GF-D8 (cell line): ENCODE data around the gene CABP4.

ENCODE experiments used
- DNase-seq: peaks from one replicate; lab custom pipeline; 2025; lab: John Stamatoyannopoulos, UW

CABP4 gene

DNA sequence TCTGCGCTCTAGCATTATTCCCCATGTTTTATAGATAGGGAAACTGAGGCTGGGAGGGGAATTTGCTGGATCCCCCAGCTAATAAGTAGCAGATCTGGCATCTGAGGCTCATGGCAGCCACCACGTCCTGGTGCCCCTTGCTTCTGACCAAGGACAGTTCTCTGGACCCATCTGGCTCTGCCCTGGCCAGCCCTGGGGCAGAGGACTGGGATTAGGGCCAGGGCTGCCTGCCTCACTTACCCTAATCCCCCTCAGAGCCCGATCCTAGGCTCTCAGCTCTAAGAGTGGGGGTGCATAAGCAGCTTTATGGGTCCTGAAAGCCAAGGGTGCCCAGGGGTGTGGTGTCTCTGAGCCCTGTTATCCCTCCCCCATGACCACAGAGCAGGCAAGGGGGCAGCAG lies at the start of gene CABP4:
CABP4 (plus strand) TSS at position 301 of the 400 bp plus-strand sequence; CDS start at position 371, 70 bp downstream.
- no peak for DNase-seq

GRCh38 chr11:67405688-67406339 lies 49.3 kb upstream of the CABP4 start:
- no peak for DNase-seq

GRCh38 chr11:67406420-67406968 lies 48.7 kb upstream of the CABP4 start:
- no peak for DNase-seq

GRCh38 chr11:67406969-67407687 lies 48.0 kb upstream of the CABP4 start:
- DNase-seq = no peak

- no peak for DNase-seq
Measured at GRCh38 chr11:67407688-67408163, 47.4 kb upstream of the CABP4 start.

GRCh38 chr11:67408437-67409200 lies 46.5 kb upstream of the CABP4 start:
- DNase-seq = no peak

- DNase-seq = peak; percentile 81
Measured at GRCh38 chr11:67409261-67409666, 45.9 kb upstream of the CABP4 start.

- DNase-seq = no peak
Measured at GRCh38 chr11:67409781-67410368, 45.3 kb upstream of the CABP4 start.

- no peak for DNase-seq
Measured at GRCh38 chr11:67410369-67410831, 44.8 kb upstream of the CABP4 start.

DNA sequence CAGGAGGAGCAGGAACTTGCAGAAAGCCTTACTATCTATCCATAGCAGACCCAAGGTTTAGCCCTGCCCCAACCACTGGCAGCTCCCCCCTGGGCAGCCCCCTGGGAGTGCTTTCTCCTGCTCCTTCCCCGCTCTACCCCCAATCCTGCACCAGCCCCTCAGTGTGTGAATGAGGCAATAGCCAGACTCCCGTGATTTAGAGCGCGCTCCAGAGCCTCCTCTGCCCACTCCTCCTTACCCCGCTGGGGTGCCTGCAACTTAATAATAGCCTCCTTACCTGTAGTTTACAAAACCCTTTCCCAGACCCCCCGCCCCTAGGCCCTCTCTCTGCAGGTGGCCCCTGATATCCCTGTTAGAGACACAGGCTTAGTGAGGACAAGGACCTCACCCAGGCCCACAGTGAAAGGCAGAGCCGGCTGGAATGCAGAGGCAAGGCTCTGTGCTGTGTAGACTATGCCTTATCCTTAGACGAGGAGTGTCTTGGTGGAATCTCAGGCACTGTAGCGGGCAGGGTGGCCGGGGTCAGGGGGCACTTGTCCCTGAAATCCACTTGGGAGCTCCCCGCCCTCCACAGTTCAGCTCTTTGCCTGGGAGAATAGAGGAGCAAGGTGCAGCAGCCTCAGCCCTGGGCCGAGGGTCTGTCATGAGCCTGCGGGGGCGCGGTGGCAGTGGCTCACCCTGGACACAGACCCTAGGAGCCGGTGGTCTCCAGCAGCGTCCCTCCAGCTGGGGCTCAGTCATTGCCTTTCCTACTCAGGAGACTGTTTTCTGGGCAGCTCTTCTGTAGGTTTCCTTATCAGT lies 44.0 kb upstream of the CABP4 start:
- no peak for DNase-seq

- no peak for DNase-seq
Measured at GRCh38 chr11:67411785-67412152, 43.4 kb upstream of the CABP4 start.

DNA sequence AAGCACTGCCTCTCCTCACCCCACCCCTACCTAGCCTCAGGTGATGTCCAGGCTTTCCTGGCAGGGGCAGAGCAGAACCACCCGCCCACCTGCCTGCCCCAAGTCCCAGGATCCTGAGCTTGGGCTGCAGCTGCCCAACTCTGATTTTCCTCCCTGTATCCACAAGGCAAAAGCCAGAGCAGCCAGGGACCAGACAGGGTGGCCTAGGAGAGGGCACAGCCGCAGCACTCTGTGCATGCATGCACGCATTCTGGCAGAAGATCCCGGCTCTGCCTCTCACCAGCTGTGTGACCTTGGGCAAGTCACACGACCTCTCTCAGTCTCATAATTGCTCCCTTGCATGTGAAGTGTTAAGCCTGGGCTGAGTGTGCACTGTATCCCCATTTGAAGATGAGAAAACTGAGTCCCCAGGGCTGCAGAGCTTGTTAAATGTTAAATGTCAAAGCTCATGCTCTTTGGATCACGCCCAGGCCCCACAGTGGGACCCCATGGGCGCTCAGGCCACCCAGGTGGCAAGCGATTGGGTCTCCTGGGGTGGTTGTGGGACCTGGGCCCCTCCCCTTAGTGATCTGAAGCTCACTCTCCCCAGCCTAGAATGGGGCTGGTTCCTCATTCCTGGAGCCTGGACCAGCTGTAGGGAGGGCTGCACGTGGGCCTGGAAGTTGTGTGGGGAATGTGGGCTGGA lies 42.5 kb upstream of the CABP4 start:
- no peak for DNase-seq

DNA sequence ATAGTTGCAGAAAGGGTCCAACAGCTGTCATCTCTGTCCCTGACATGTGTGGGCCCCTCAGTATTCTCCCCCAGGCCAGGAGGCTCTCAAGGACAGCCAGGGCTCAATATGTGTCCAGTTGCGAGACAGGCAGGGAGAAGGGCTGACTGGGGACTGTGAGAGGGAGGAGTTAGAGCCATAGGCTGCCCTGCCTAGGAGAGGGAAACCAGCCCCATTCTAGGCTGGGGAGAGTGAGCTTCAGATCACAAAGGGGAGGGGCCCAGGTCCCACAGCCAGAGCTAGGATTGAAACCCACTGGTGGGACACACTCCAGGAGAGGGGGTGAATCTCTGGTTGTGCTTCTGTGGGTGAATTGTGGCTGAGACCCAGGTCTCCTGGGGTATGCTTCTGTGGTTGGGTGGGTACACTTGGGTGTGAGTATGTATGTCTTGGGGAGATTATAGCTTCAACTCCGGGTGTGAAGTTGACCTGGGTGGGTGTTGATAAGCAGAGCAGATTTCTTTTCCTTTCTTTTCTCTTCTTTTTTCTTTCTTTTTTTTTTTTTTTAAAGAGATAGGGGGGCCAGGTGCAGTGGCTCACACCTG lies 41.8 kb upstream of the CABP4 start:
- DNase-seq = no peak

- no peak for DNase-seq
Measured at GRCh38 chr11:67415501-67416304, 39.5 kb upstream of the CABP4 start, which contains the start of gene CARNS1. Gene CARNS1 (plus strand): TSS chr11:67415678. CDS start chr11:67416200, 522 bp downstream.

GRCh38 chr11:67416416-67417335 lies 38.5 kb upstream of the CABP4 start:
- no peak for DNase-seq

GRCh38 chr11:67417425-67417824 lies 37.7 kb upstream of the CABP4 start:
- DNase-seq = no peak

GRCh38 chr11:67418476-67419281 lies 36.5 kb upstream of the CABP4 start:
- DNase-seq = peak; percentile 19
